ENCODE data around the gene RCAN2. TPM values are rescaled to one million over a fixed set of nuclear protein-coding genes. Genes with fewer than 3 reads are reported as not detected.

The RCAN2 gene
- total and polyA plus RNA-seq, 7 experiments from 2014 or later = 1.0 TPM; not detected in 6

DNA sequence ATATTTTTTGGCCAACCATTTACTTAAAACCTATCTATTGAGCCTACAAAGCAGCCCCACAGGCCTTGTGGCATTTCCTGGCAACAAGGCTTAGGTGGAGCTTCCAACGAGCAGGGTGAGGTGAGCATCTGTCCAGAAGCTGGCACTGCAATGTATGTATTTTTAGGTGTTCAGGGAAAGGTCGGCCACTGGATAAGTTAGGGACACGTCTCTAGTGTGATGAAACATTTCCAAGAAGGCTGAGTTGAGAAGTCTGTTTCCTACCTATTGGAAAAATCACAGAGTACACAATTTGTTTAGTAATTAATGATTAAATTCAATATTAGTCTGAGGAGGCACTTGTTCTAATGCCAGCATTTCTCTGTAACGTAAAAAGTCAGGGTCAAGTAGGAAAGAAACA, 17.8 kb upstream of the RCAN2 start:
- no peak overlapping the region for H3K4me3 ChIP-seq (ENCODE audit: low read length)
- no peak overlapping the region for H3K27ac ChIP-seq (ENCODE audit: low read depth, low read length)
- ChIA-PET POLR2A (no interaction called here), CTCF (no interaction called here)
- peaks cover 4 to 19% (median 8%) of the 10 kb centered on the region in 5 donors for H3K27me3 Mint-ChIP-seq
- no peak overlapping the region for H3K4me3 Mint-ChIP-seq
- H3K36me3 ChIP-seq (ENCODE audit: control insufficient read depth in 2 of 3, insufficient read depth in 3 of 3, low read length in 3 of 3) = no peaks in the 10 kb centered on the region
- no peaks in the 10 kb centered on the region for H3K27me3 ChIP-seq (ENCODE audit: control insufficient read depth in 2 of 2, insufficient read depth in 2 of 2, low read length in 2 of 2)
- H3K9me3 Mint-ChIP-seq = no peaks in the 10 kb centered on the region
- ATAC-seq (no peak), DNase-seq (no peak)
- H3K36me3 Mint-ChIP-seq = no peaks in the 10 kb centered on the region
- H3K27ac Mint-ChIP-seq = no peak overlapping the region
- H3K4me1 ChIP-seq (ENCODE audit: control insufficient read depth in 2 of 2, insufficient read depth in 2 of 2, low read length in 2 of 2) = no peaks in the 10 kb centered on the region
- peaks cover 0 to 1% (median 0%) of the 10 kb centered on the region in 7 donors for H3K4me1 Mint-ChIP-seq
- no peaks in the 10 kb centered on the region for H3K9me3 ChIP-seq (ENCODE audit: control insufficient read depth in 2 of 3, low read length in 3 of 3)
- intact Hi-C loops (cut with micrococcal nuclease) = no loop called here

DNA sequence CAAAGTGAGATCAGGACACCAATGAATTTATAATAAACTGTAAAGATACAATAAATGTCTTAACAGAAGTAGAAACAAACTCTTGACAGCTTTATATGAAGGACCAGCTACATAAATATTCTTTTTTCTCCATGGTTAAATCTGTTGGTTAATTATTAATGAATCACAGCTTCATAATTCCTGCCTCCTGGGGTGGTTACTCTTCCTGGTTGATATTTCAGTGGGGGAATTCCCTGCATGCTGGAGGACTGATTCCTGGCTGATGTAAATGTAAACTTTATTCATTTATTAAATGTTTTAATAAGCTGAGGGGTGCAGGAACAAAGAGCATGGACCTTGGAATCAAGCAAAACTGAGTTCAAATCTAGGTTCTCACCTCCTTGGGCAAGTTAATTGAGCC, 16.2 kb upstream of the RCAN2 start:
- Mint-ChIP-seq H3K27ac (no peak overlapping the region), H3K9me3 (no peaks in the 10 kb centered on the region), H3K27me3 (peaks cover 5 to 19% (median 8%) of the 10 kb centered on the region in 5 donors), H3K36me3 (no peaks in the 10 kb centered on the region), H3K4me3 (no peak overlapping the region), H3K4me1 (peaks cover 0 to 1% (median 0%) of the 10 kb centered on the region in 7 donors)
- no peaks in the 10 kb centered on the region for H3K9me3 ChIP-seq (ENCODE audit: control insufficient read depth in 2 of 3, low read length in 3 of 3)
- intact Hi-C loops (cut with micrococcal nuclease) = no loop called here
- H3K36me3 ChIP-seq (ENCODE audit: control insufficient read depth in 2 of 3, insufficient read depth in 3 of 3, low read length in 3 of 3) = no peaks in the 10 kb centered on the region
- no peak overlapping the region for H3K27ac ChIP-seq (ENCODE audit: low read depth, low read length)
- ChIA-PET CTCF (no interaction called here), POLR2A (no interaction called here)
- DNase-seq (no peak), ATAC-seq (no peak)
- H3K27me3 ChIP-seq (ENCODE audit: control insufficient read depth in 2 of 2, insufficient read depth in 2 of 2, low read length in 2 of 2) = no peaks in the 10 kb centered on the region
- no peaks in the 10 kb centered on the region for H3K4me1 ChIP-seq (ENCODE audit: control insufficient read depth in 2 of 2, insufficient read depth in 2 of 2, low read length in 2 of 2)
- H3K4me3 ChIP-seq (ENCODE audit: low read length) = no peak overlapping the region

DNA sequence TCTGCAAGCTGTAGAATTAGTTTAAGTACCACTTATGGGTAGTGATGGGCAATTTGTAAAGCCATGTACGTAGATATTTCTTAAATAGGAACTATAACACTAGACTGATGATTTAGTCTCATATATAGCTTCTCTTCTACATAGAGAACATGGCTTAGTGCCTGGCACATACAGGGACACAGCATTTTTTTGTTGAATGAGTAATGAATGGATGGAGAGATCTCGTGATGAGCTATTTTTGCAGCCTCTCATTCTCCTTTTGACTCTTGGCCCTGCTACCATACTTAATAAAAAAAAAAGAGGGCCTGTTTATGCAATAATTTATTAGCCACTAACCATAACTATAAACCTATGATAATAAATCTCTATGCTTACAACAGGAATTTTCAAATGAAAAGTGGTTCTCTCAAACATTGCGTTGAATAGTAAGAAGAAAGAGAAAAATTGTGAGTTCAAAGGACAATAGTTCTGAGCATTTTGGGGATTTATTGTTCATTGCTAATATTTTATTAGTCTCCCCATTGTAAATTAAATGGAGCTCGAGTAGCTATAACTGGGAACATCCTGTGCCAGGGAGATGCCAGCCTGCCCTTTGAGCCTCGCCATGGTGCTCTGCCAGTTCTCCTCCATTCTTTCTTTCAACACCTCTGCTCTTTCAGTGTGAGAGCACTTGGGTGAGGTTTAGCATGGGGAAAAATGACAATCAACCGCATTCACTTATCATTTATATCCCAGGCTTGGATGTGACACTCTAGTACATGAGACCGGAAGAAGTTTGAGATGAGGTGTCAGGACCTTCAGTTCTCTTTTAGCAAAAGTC, 14.7 kb upstream of the RCAN2 start:
- no peaks in the 10 kb centered on the region for H3K36me3 ChIP-seq (ENCODE audit: control insufficient read depth in 2 of 3, insufficient read depth in 3 of 3, low read length in 3 of 3)
- intact Hi-C loops (cut with micrococcal nuclease) = no loop called here
- ATAC-seq = no peak
- Mint-ChIP-seq H3K9me3 (no peaks in the 10 kb centered on the region), H3K27ac (no peak overlapping the region), H3K27me3 (peaks cover 12 to 30% (median 14%) of the 10 kb centered on the region in 5 donors), H3K4me3 (no peak overlapping the region), H3K4me1 (no peaks in the 10 kb centered on the region), H3K36me3 (no peaks in the 10 kb centered on the region)
- H3K9me3 ChIP-seq (ENCODE audit: control insufficient read depth in 2 of 3, low read length in 3 of 3) = no peaks in the 10 kb centered on the region
- no peaks in the 10 kb centered on the region for H3K4me1 ChIP-seq (ENCODE audit: control insufficient read depth in 2 of 2, insufficient read depth in 2 of 2, low read length in 2 of 2)
- H3K27ac ChIP-seq (ENCODE audit: low read depth, low read length) = no peak overlapping the region
- no peak for DNase-seq
- H3K4me3 ChIP-seq (ENCODE audit: low read length) = no peak overlapping the region
- ChIA-PET POLR2A (no interaction called here), CTCF (interaction anchor here (1.1 kb wide), 1 partner anchor 11 kb away, joined by 3 read pairs; no protein-coding TSS in a partner anchor)
- no peaks in the 10 kb centered on the region for H3K27me3 ChIP-seq (ENCODE audit: control insufficient read depth in 2 of 2, insufficient read depth in 2 of 2, low read length in 2 of 2)

DNA sequence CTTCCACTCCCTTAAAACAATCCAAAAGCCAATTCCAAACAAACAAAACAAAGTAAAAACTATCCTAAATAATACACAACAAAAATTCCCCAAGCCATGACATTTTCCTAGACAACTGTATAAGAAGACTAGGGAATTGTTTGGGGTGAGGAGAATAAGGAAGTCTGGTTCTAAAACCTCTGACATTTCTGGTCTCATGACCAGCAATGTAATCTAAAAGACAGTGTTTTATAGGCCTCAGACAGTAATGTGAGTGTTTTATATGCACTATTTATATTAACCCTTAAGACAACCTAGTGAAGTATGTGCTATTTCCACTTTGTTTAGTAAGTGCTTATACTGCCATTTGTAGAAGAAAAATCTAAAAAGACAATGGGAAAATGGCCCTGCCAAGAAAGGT, 13.0 kb upstream of the RCAN2 start:
- DNase-seq = no peak
- no peak for ATAC-seq
- Mint-ChIP-seq H3K27ac (no peak overlapping the region), H3K4me1 (no peaks in the 10 kb centered on the region), H3K4me3 (no peak overlapping the region), H3K36me3 (no peaks in the 10 kb centered on the region), H3K9me3 (no peaks in the 10 kb centered on the region), H3K27me3 (peaks cover 20 to 44% (median 22%) of the 10 kb centered on the region in 5 donors)
- Histone ChIP-seq H3K4me1 (ENCODE audit: control insufficient read depth in 2 of 2, insufficient read depth in 2 of 2, low read length in 2 of 2) (no peaks in the 10 kb centered on the region), H3K27me3 (ENCODE audit: control insufficient read depth in 2 of 2, insufficient read depth in 2 of 2, low read length in 2 of 2) (no peaks in the 10 kb centered on the region), H3K36me3 (ENCODE audit: control insufficient read depth in 2 of 3, insufficient read depth in 3 of 3, low read length in 3 of 3) (no peaks in the 10 kb centered on the region), H3K9me3 (ENCODE audit: control insufficient read depth in 2 of 3, low read length in 3 of 3) (no peaks in the 10 kb centered on the region), H3K4me3 (ENCODE audit: low read length) (no peak overlapping the region), H3K27ac (ENCODE audit: low read depth, low read length) (no peak overlapping the region)
- CTCF ChIA-PET = no interaction called here
- intact Hi-C loops (cut with micrococcal nuclease) = no loop called here
- POLR2A ChIA-PET = no interaction called here

DNA sequence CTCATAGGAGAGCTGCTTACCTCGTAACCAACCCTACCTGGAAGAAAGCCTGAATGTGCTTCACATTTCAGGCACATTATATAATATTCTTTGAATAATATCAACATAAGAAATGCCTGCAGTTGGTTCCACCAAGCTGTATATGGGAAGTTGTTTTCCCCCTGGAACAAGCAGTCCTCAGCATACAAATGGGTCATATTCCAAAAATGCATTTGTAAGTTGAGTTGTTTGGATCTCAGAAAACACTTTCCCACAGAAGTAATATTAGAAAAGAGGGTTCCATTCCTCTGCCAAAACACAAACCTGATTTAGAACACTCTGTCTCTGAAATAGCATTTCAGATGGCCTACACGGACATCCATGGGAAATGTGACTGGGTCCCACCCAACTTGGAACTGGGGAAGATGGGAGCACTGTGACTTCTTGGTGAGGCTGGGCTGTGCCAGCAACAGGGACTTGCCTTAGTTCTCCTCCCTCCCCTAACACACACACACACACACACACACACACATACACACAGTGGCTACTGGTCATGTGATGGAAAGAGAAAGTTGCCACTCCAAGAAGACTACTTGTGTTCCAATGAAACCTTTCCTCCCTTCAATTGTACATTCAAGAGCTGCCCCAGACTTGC, 11.4 kb upstream of the RCAN2 start:
- Histone ChIP-seq H3K9me3 (ENCODE audit: control insufficient read depth in 2 of 3, low read length in 3 of 3) (no peaks in the 10 kb centered on the region), H3K27ac (ENCODE audit: low read depth, low read length) (no peak overlapping the region), H3K4me3 (ENCODE audit: low read length) (no peak overlapping the region), H3K36me3 (ENCODE audit: control insufficient read depth in 2 of 3, insufficient read depth in 3 of 3, low read length in 3 of 3) (no peaks in the 10 kb centered on the region), H3K4me1 (ENCODE audit: control insufficient read depth in 2 of 2, insufficient read depth in 2 of 2, low read length in 2 of 2) (no peaks in the 10 kb centered on the region), H3K27me3 (ENCODE audit: control insufficient read depth in 2 of 2, insufficient read depth in 2 of 2, low read length in 2 of 2) (no peaks in the 10 kb centered on the region)
- ChIA-PET CTCF (no interaction called here), POLR2A (no interaction called here)
- no peaks in the 10 kb centered on the region for H3K9me3 Mint-ChIP-seq
- ATAC-seq (no peak), DNase-seq (no peak)
- H3K4me1 Mint-ChIP-seq = no peaks in the 10 kb centered on the region
- H3K4me3 Mint-ChIP-seq = no peak overlapping the region
- H3K36me3 Mint-ChIP-seq = no peaks in the 10 kb centered on the region
- intact Hi-C loops (cut with micrococcal nuclease) = no loop called here
- H3K27me3 Mint-ChIP-seq = peaks cover 16 to 37% (median 24%) of the 10 kb centered on the region in 5 donors
- no peak overlapping the region for H3K27ac Mint-ChIP-seq

DNA sequence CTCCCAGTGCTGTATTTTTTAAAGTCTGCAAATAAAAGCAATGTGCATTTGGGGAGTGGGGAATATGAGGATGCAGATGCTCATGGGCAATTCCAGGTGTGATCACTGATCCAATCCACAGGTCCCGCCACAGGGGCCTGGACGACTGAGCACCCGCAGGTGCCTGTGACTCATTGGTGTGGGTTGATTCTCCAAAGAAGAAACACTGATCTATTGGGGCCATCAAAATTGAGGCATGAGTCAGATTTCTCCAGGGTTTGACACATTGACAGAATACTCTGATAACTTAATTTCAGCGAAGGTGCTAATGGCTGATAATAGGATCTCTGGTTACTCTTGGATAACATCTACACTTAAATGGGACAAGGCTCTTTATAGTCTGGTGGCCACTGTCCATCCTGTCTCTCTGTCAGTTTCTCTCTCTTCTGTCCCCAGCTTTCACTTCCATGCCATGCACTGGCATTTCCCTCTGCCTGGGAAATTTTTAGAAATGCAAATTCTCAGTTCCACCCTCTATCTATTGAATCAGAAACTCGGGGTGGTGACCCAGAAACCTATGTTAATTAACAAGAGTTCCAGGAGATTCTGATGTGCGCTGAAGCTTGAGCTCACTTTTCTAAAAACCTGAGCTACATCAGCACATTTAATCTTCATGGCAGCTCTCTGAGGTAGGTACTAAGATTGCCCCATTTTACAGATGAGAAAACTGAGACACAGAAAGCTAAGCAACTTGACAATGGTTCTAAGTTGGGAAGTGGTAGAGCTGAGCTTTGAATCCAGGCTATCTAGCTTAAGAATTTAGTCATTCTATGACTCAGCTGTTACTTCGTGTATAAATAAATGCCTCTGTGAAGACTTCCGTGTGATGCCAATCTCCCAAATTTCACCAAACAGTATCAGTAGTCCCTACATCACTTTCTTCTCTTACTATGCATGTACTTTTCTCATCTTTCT, 10.2 kb upstream of the RCAN2 start:
- H3K27me3 Mint-ChIP-seq = peaks cover 19 to 45% (median 30%) of the 10 kb centered on the region in 5 donors

More for the DNA sequence above, 10.2 kb upstream of the RCAN2 start:
- ATAC-seq (no peak), DNase-seq (no peak)
- intact Hi-C loops (cut with micrococcal nuclease) = no loop called here
- Histone ChIP-seq H3K27ac (ENCODE audit: low read depth, low read length) (no peak overlapping the region), H3K4me3 (ENCODE audit: low read length) (no peak overlapping the region), H3K9me3 (ENCODE audit: control insufficient read depth in 2 of 3, low read length in 3 of 3) (no peaks in the 10 kb centered on the region), H3K36me3 (ENCODE audit: control insufficient read depth in 2 of 3, insufficient read depth in 3 of 3, low read length in 3 of 3) (no peaks in the 10 kb centered on the region), H3K27me3 (ENCODE audit: control insufficient read depth in 2 of 2, insufficient read depth in 2 of 2, low read length in 2 of 2) (no peaks in the 10 kb centered on the region), H3K4me1 (ENCODE audit: control insufficient read depth in 2 of 2, insufficient read depth in 2 of 2, low read length in 2 of 2) (no peaks in the 10 kb centered on the region)
- ChIA-PET POLR2A (no interaction called here), CTCF (no interaction called here)
- Mint-ChIP-seq H3K4me1 (no peaks in the 10 kb centered on the region), H3K4me3 (no peak overlapping the region), H3K36me3 (peaks cover 0 to 5% (median 0%) of the 10 kb centered on the region in 5 donors), H3K27ac (no peak overlapping the region), H3K9me3 (peaks cover 0 to 3% (median 0%) of the 10 kb centered on the region in 11 donors)

Data from naive thymus-derived CD4-positive, alpha-beta T cell (primary cell).